GM21576 (cell line): ENCODE results near the gene C1QTNF5.

Experiments used
- ATAC-seq: cut with Tn5 transposase; IDR thresholded peaks from one replicate; pipeline ENCODE4 v1.9.1; 2021; ENCODE audit warnings: mild to moderate bottlenecking, moderate library complexity; ENCODE audit not compliant: unreplicated experiment

Gene C1QTNF5

GRCh38 chr11:119373059-119373920, 32.6 kb upstream of the C1QTNF5 start:
- no peak for ATAC-seq

GRCh38 chr11:119372260-119373058, 31.8 kb upstream of the C1QTNF5 start:
- no peak for ATAC-seq

- ATAC-seq, result no peak
Measured at GRCh38 chr11:119371778-119372182, 31.1 kb upstream of the C1QTNF5 start.

DNA sequence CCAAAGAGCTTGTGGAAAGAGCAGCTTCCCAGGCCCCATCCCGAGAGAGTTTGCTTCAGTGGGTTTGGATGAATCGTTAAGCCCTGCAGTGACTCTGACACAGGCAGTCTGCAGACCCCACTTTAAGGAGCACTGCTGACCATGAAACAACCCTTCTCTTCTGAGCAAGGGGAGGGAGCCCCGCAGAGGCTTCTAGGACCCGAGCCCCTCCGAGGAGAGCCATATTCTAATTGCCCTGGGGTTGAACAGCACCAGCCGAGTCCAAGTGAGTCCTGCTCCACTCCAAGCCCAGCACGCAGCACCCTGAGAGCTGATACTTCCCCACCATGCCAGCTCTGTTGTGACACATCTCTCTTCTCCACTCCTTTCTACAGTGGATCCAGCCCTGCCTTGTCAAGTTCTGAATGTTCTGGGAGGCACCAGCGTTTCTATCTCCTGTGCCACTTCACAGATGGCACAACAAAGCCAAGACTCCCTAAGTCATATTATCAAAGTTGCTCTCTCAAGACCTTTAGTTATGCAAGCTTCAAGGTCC, 30.5 kb upstream of the C1QTNF5 start:
- ATAC-seq, result no peak

GRCh38 chr11:119370486-119371046, 29.9 kb upstream of the C1QTNF5 start:
- ATAC-seq, result no peak

- no peak for ATAC-seq
Measured at GRCh38 chr11:119369132-119369925, 28.6 kb upstream of the C1QTNF5 start.

DNA sequence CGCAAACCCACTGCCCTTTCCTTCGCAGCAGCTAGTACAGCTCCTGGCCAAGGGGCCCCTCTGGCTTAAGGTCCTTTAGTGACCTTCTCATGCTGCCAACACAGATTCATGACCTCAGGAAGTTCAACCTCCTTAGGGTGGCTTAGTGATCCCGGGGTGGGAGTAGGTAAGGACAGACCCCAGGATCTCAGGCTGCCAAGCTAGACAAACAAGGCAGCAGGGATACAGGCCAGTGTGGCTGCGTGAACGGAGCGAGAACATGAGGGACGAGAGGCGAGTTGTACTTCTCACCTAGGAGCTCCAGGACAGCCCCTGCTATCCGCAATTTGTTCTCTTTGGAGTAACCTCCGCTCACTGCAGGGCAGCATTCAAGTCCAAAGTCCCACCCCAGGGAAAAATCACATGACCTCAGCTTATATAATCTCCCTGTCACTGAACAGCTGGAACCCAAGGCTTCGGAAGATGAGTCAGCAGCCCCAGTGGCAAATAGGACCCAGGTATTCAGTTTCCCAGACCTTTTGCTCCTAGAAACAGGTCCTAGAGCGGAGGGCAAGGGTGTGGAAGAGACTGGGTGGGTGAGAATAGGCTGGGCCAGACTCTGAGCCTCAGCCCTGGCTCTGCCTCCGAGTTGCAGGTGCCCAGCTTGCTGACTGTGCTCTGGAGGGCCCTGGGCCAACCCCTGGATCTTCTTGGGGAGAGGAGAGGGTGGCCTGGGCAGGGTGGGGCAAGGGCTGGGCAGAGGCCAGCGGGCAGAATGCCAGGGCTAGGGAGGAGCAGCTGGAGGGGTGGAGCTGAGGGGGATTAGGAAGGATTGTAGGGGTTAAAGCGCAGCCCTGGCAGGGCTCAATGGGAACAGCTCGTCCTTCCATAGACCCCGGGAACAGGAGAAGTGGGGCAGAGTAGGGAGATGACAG, 27.7 kb upstream of the C1QTNF5 start:
- ATAC-seq, result no peak

GRCh38 chr11:119367661-119368120, 27.0 kb upstream of the C1QTNF5 start:
- no peak for ATAC-seq

- no peak for ATAC-seq
Measured at GRCh38 chr11:119366690-119367620, 26.3 kb upstream of the C1QTNF5 start.

DNA sequence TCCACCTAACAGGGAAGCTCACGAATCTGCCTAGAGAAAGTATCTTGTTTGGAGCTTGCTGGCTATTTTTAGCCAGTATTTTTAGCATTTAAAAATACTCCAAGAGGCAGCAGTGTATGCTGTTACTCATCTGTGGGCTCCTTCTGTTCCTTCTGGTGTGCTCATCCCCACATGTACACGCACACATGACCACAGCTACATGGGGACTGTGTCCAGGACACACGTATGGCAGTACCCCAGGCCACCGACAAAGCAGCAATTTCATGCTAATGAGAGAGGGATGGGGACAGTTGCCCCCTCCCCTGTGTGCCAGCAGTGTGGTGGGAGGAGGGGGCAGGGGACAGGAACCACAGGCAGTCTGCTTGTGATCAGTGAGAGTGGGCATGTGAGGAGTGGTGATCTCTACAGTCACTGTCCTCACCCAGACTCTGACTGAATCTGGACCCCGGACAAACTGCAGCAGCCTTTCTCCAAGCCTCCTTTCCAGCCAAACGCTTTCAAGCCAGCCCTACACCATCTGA, 24.4 kb upstream of the C1QTNF5 start:
- no peak for ATAC-seq

- ATAC-seq, result no peak
Measured at GRCh38 chr11:119363851-119364590, 23.3 kb upstream of the C1QTNF5 start.

DNA sequence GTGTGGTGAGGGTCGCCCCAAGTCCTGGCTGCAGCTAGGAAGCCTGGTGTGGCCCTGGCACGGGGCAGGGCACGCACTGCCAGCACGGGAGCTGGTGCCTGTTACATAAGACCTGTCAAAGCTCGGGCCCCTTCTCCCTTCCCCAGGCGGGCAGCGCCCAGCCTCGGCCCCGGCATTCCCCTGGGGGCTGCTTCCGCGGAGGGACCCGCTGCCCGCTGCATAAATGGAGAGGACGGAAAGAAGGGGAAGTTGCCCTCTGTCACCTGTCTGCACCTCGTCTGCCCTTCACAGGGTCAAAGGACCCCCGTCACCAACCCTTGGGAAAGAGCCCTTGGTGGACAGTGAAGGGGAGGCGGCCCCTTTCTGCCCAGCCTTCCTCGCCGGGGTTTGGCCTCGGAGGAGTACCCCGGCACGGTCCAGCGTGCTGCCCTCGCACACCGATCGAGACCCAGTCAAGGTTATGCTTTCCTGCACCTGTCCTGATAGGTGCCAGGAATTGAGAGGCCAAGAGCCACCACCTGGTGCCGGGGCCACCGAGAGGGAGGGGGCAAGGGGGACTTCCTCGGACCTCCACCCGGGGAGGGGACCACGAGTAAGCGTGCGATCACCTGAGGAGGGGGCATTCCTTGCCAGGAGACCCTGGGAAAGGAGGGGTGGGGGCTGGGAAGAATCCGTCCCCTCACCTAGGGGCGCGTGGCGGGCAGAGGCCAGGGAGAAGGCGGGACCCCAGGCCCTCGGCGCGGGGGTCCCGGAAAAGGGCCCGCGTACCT, 22.6 kb upstream of the C1QTNF5 start:
- no peak for ATAC-seq

DNA sequence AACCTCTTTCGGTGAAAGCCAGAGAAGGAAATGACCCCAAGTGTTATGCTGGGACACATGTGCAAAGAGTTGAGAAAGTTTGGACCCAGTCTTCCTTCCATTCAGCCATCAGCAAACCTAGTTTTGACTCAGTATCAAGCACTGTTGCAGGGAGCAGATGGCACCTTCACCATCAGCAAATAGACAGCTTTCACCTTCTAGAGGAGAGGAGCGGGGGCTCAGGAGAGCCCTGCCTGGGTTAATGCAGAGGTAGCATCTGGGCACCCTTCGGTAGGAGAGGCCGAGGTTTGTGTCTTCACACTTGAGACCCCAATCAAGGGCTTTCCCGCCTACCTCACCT, 22.0 kb upstream of the C1QTNF5 start:
- no peak for ATAC-seq

DNA sequence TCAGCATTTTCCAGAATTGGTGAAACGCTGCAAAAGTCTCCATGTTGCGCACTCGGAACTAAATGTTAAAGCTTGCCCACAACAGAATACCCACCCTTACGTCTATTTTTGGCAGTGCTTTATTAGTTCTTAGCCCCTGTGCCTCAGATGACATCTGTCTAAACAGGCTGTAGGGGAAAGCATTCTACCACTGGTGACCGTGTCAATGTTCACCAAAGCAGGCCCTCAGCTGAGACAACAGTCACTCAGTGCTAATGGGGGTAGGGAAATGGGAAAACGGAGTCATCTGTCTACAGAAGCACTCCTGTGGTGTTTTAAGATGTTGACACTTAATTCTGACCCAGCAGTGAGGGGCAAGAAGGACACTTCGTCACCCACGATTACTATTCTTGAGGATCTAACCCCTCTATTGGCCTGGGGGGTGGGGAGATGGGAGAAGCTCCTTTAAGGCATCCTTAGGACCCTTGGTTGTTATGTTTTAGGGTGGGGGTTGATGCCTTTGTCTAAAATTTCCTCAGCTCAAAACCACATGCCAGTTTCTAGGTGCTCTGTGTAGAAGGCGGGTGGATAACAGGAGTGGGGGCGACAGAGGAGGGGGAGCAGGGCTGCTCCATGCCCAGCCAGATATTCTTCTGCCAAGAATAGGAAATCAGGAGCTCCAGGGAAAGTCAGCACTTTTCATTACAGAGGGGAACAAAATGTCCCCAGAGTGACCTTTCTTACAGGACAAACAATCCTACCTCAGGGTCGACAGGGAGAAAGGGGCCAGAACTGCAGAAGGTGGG, 21.4 kb upstream of the C1QTNF5 start:
- no peak for ATAC-seq

DNA sequence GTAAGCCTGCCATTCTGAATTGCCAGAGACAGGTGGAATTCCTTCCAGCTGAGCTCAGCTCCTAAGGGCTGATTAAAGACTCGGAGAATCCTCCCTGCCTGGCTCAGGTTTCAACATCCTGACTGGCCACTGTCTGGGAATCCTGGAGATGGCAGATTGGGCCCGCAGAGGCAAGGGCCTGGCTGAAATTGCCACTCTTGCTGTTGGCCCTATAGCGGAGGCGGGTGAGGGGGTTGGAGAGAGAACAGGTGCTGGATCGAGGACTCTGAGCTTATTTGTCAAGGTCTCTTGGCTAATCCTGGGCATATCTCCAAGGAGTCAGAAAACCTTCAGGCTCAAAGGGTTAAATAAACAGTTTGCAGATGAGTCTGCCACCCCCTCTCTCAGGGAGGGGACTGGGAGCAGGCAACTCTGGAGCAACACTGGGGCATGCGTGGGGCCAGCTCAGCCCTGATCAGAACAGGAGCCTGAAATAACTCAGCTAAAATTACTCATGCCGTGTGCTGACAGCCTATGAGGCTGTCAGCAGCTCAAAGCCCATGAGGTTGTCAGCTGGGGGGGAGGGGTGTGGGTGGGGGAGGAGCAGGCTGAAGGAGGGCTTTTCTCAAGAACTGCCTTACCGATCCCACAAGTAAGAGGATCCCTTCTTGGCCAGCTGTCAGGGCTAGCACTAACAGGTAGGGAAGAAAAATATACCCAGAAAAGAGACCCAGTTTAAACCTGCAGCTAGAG, 20.5 kb upstream of the C1QTNF5 start:
- no peak for ATAC-seq
